Endothelial cell of umbilical vein (primary cell): ENCODE data around the gene ZSWIM2. TPM values are rescaled to one million over a fixed set of nuclear protein-coding genes. Genes with fewer than 3 reads are reported as not detected.

Source experiments
- BruUV-seq: library from RNA; stranded (reverse); fragments of 400-500 nt; replicated peaks from 2 replicates; lab custom pipeline; 2021; lab: Mats Ljungman, UMichigan
- CTCF ChIA-PET: fragments of 300-600, 350-600 bp; sonication (Branson Sonifier 250); formaldehyde crosslinking; loops from one replicate; lab custom pipeline; 2021; ENCODE audit warnings: antibody characterized with exemption, inconsistent platforms; lab: Charles Lee
- POLR2A ChIA-PET: fragments of 300-600, 350-600 bp; sonication (Branson Sonifier 250); formaldehyde crosslinking; loops from one replicate; lab custom pipeline; 2021; ENCODE audit warnings: antibody characterized with exemption, inconsistent platforms; lab: Charles Lee
- DNase-seq: peaks from one replicate; pipeline ENCODE4 v3.0.0-alpha.2; 2011; ENCODE audit warnings: low read depth, low spot score
- FAIRE-seq: peaks from 2 replicates; lab custom pipeline; 2011; peaks lifted over from hg19 to GRCh38; lab: Jason Lieb, UNC
- H2AFZ ChIP-seq: 2 replicates; pipeline ENCODE4 v1.6.0; 2012; ENCODE audit warnings: low read depth, low read length, control low read depth, inconsistent platforms
- H3K27ac ChIP-seq: 2 replicates; pipeline ENCODE4 v1.5.1; 2011; ENCODE audit warnings: low read depth, mild to moderate bottlenecking, control low read depth, low read length, moderate library complexity; ENCODE audit not compliant: insufficient read depth
- H3K27me3 ChIP-seq, 2 experiments: 2 replicates each; pipeline versions ENCODE4 v1.6.0 to v1.6.1; 2011; ENCODE audit warnings: low read length in 2 of 2, mixed read lengths in 1 of 2; ENCODE audit not compliant: control insufficient read depth in 2 of 2, insufficient read depth in 2 of 2
- H3K36me3 ChIP-seq, 2 experiments: 2 replicates in 1 of 2; 3 replicates in 1 of 2; pipeline ENCODE4 v1.5.1; 2011; ENCODE audit warnings: low read length in 2 of 2, mild to moderate bottlenecking in 1 of 2, moderate library complexity in 1 of 2; ENCODE audit not compliant: control insufficient read depth in 2 of 2, insufficient read depth in 2 of 2; ENCODE audit errors: extremely low read depth in 1 of 2
- H3K4me1 ChIP-seq: 3 replicates; pipeline ENCODE4 v1.5.1; 2011; ENCODE audit warnings: mild to moderate bottlenecking, low read length; ENCODE audit not compliant: control insufficient read depth, insufficient read depth; ENCODE audit errors: extremely low read depth
- H3K4me2 ChIP-seq: 2 replicates; pipeline ENCODE4 v1.6.1; 2011; ENCODE audit warnings: low read length, control low read depth, mixed read lengths; ENCODE audit not compliant: insufficient read depth
- H3K4me3 ChIP-seq, 3 experiments: fragments of 200-600 bp in 1 of 3; sonication (generic), shearing (Covaris generic) in 1 of 3; replicated peaks in 1 of 3; 2 replicates each; pipeline ENCODE4 v1.5.1; 2011 to 2016; ENCODE audit warnings: control low read depth in 3 of 3, low read length in 3 of 3, mild to moderate bottlenecking in 2 of 3, inconsistent platforms in 1 of 3, low read depth in 1 of 3, moderate library complexity in 1 of 3; ENCODE audit not compliant: insufficient read depth in 1 of 3
- H3K79me2 ChIP-seq: 2 replicates; pipeline ENCODE4 v1.6.0; 2012; ENCODE audit warnings: low read length, inconsistent platforms; ENCODE audit not compliant: control insufficient read depth, insufficient read depth
- H3K9ac ChIP-seq: replicated peaks from 2 replicates; pipeline ENCODE3; 2011; ENCODE audit warnings: low read length, control low read depth; ENCODE audit not compliant: insufficient read depth; ENCODE audit errors: extremely low read depth
- H3K9me1 ChIP-seq: replicated peaks from 3 replicates; pipeline ENCODE4 v1.6.0; 2011; ENCODE audit warnings: mild to moderate bottlenecking, low read length; ENCODE audit not compliant: control insufficient read depth, insufficient read depth; ENCODE audit errors: extremely low read depth
- H3K9me3 ChIP-seq: replicated peaks from 2 replicates; pipeline ENCODE4 v1.5.1; 2012; ENCODE audit warnings: low read length, inconsistent platforms; ENCODE audit not compliant: control insufficient read depth, insufficient read depth
- H4K20me1 ChIP-seq: replicated peaks from 2 replicates; pipeline ENCODE3; 2011; ENCODE audit warnings: mild to moderate bottlenecking, low read length; ENCODE audit not compliant: control insufficient read depth, insufficient read depth; ENCODE audit errors: extremely low read depth
- EZH2 ChIP-seq: IDR thresholded peaks from 2 replicates; pipeline ENCODE4 v1.6.1; 2012; ENCODE audit warnings: borderline replicate concordance, low read depth, mild to moderate bottlenecking, moderate library complexity, low read length, inconsistent platforms; ENCODE audit not compliant: severe bottlenecking
- FOS ChIP-seq: IDR thresholded peaks from 2 replicates; pipeline ENCODE4 v1.6.1; 2011; ENCODE audit warnings: mild to moderate bottlenecking, low read length, moderate library complexity, borderline replicate concordance; ENCODE audit not compliant: insufficient read depth
- GATA2 ChIP-seq: IDR thresholded peaks from 2 replicates; pipeline ENCODE4 v1.7.0; 2011; ENCODE audit warnings: low read depth, mild to moderate bottlenecking, moderate library complexity, mixed read lengths, low read length; ENCODE audit not compliant: insufficient read length, insufficient read depth
- JUN ChIP-seq: IDR thresholded peaks from 2 replicates; pipeline ENCODE4 v1.6.1; 2011; ENCODE audit warnings: borderline replicate concordance, low read depth; ENCODE audit not compliant: insufficient read length, insufficient read depth
- MYC ChIP-seq: IDR thresholded peaks from one replicate; pipeline ENCODE4 v1.6.1; 2011; ENCODE audit warnings: mild to moderate bottlenecking, low read depth, low read length
- POLR2A ChIP-seq: IDR thresholded peaks from 2 replicates; pipeline ENCODE4 v1.6.1; 2012; ENCODE audit warnings: low read depth, mild to moderate bottlenecking, control low read depth, low read length
- POLR2AphosphoS5 ChIP-seq: IDR thresholded peaks from 2 replicates; pipeline ENCODE4 v1.6.1; 2012; ENCODE audit warnings: low read depth, mild to moderate bottlenecking, control low read depth, low read length, moderate library complexity; ENCODE audit not compliant: insufficient read depth
- dilution Hi-C: fragments of 300-500 bp; cut with MboI; formaldehyde crosslinking; loops from one replicate; pipeline ENCODE4 v1.15.0; 2019; ENCODE audit warnings: low sequenced_read_pairs; ENCODE audit not compliant: extremely low pct_ligation_motif_present
- intact Hi-C: fragments of 100-400 bp; cut with micrococcal nuclease; formaldehyde crosslinking; loops from one replicate; pipeline ENCODE4 v1.10.0; 2022
- polyA plus RNA-seq, 4 experiments: library from polyadenylated mRNA; depleted of rRNA in 3 of 4; stranded (reverse) in 3 of 4; unstranded in 1 of 4; fragments of >200 nt; gene quantifications; 2 replicates each; pipeline versions ENCODE4 v1.2.1 to v1.2.3, GENCODE V29; 2011 to 2012; ENCODE audit warnings: missing spikeins in 1 of 4
- total RNA-seq: library from RNA; stranded (reverse); gene quantifications from 2 replicates; pipeline ENCODE4 v1.2.3, GENCODE V29; 2021
- TF ChIP-seq, protein P1 (sequence below): IDR thresholded peaks from 2 replicates; pipeline ENCODE4 v1.6.1; 2011; ENCODE audit not compliant: insufficient read depth, insufficient read length
- TF ChIP-seq, protein P2 (sequence below), 2 donors: IDR thresholded peaks; 1 replicate in 1 of 2; 2 replicates in 1 of 2; pipeline ENCODE4 v1.5.1; 2011; ENCODE audit warnings: low read length in 2 of 2, mild to moderate bottlenecking in 2 of 2, moderate library complexity in 2 of 2, control low read depth in 1 of 2, inconsistent platforms in 1 of 2, low read depth in 1 of 2; ENCODE audit not compliant: insufficient read depth in 1 of 2; ENCODE audit errors: extremely low read depth in 1 of 2

ZSWIM2 gene
- total and polyA plus RNA-seq, 2 donors (not counting 3 experiments of a cell fraction or from before 2014, with no cell fraction given) = not detected

DNA sequence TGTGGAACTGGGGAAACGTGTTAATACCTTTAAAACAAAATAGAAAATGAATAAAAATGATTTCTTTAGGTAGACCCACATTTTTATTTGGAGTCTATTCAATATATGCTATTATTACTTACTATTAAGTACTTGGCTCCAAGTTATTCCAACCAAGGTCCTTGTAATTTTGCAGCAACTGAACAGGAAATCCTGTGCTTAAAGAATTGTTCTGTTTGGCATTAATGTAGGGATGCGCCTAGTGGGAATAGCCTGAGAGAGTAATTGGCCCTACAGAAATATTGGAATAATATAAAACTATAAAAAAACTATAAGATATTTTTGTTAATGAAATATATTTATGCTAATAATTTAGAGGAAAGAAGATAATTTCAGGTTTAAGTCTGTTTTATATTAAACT lies 22.9 kb upstream of the ZSWIM2 start:
- no peak overlapping the region for H2AFZ ChIP-seq
- H3K9ac ChIP-seq = no peak overlapping the region
- FAIRE-seq = no peak
- H3K27ac ChIP-seq = no peak overlapping the region
- ChIA-PET CTCF (interaction anchor here (1.2 to 2.7 kb wide), 4 partner anchors 9 to 581 kb away, joined by 3 to 16 read pairs (median 5); partner anchors contain the start of gene CALCRL), POLR2A (no interaction called here)
- H3K9me3 ChIP-seq = no peaks in the 10 kb centered on the region
- H3K4me1 ChIP-seq = no peaks in the 10 kb centered on the region
- TF ChIP-seq POLR2AphosphoS5 = no peak
- TF ChIP-seq, protein P1, sequence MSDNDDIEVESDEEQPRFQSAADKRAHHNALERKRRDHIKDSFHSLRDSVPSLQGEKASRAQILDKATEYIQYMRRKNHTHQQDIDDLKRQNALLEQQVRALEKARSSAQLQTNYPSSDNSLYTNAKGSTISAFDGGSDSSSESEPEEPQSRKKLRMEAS = no peak
- TF ChIP-seq, protein P2, sequence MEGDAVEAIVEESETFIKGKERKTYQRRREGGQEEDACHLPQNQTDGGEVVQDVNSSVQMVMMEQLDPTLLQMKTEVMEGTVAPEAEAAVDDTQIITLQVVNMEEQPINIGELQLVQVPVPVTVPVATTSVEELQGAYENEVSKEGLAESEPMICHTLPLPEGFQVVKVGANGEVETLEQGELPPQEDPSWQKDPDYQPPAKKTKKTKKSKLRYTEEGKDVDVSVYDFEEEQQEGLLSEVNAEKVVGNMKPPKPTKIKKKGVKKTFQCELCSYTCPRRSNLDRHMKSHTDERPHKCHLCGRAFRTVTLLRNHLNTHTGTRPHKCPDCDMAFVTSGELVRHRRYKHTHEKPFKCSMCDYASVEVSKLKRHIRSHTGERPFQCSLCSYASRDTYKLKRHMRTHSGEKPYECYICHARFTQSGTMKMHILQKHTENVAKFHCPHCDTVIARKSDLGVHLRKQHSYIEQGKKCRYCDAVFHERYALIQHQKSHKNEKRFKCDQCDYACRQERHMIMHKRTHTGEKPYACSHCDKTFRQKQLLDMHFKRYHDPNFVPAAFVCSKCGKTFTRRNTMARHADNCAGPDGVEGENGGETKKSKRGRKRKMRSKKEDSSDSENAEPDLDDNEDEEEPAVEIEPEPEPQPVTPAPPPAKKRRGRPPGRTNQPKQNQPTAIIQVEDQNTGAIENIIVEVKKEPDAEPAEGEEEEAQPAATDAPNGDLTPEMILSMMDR (IDR thresholded peaks at IDR 0.05; ENCODE audit: extremely low read depth in 1 of 2, insufficient read depth in 1 of 2, low read depth in 1 of 2, low read length in 2 of 2) = no peak
- TF ChIP-seq GATA2 = no peak
- no peak for TF ChIP-seq POLR2A
- TF ChIP-seq MYC = no peak
- no peak for TF ChIP-seq JUN
- TF ChIP-seq FOS = no peak
- TF ChIP-seq EZH2 = no peak
- no peak overlapping the region for H3K4me2 ChIP-seq
- no TSS peak for BruUV-seq
- H3K79me2 ChIP-seq = no peaks in the 10 kb centered on the region
- no peak overlapping the region for H3K4me3 ChIP-seq
- dilution Hi-C loops (no loop called here), intact Hi-C loops (no loop called here)
- H4K20me1 ChIP-seq = no peaks in the 10 kb centered on the region
- no peaks in the 10 kb centered on the region for H3K27me3 ChIP-seq
- H3K36me3 ChIP-seq = no peaks in the 10 kb centered on the region
- peak; percentile 55 for DNase-seq
- H3K9me1 ChIP-seq = no peaks in the 10 kb centered on the region
